ENCODE data around the gene CHST11.

CHST11 gene

DNA sequence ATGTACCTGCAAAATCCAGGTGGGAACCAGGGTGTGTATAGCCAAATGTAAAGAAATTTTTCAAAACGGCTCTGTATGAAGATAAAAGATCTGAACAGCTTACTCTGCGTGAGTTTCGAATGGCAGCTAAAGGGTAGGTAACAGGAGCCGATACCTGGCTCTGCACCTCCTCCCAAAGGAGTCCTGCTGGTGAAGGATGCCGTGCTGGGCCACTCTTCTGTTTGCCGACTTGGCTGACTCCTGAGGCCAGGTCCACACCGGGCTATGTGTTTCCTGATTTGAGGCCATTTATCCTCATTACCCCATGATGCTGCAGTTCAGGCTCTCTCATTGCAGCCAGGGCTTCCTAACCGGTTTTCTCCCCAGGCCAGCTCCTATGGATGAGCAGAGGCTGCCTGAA, 256.7 kb downstream of the CHST11 start:
- peak overlapping the region; percentile 53 for H3K27ac Mint-ChIP-seq
- no peaks in the 10 kb centered on the region for H3K9me3 Mint-ChIP-seq
- H3K4me1 Mint-ChIP-seq = peaks cover 36% of the 10 kb centered on the region
- peaks cover 7% of the 10 kb centered on the region for H3K36me3 Mint-ChIP-seq
- ATAC-seq = no peak
- DNase-seq (ENCODE audit: low spot score in 2 of 2) = no peak
- H3K4me3 Mint-ChIP-seq = no peak overlapping the region

DNA sequence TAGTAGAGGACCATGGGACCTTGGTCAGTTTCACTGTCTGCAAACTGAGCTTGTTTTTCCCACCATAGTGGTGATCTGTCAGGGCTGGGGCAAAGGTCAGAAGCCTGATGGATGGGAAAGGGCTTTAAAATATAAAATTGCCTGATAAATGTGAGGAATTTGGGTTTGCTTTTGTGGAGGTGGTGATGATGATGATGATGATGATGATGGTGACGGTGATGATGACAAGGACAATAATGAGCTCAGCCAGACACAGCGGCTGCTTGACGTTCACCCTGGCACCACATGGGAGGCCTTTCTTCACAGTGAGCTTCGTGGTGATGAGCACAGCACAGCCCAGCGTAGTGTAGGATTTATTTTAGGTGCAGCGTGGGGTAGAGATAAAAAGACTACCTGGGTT, 257.6 kb downstream of the CHST11 start:
- peaks cover 33% of the 10 kb centered on the region for H3K4me1 Mint-ChIP-seq
- ATAC-seq (no peak), DNase-seq (ENCODE audit: low spot score in 2 of 2) (no peak)
- H3K36me3 Mint-ChIP-seq = peaks cover under 1% of the 10 kb centered on the region
- no peaks in the 10 kb centered on the region for H3K9me3 Mint-ChIP-seq
- no peak overlapping the region for H3K4me3 Mint-ChIP-seq
- H3K27ac Mint-ChIP-seq = peak overlapping the region; percentile 53

DNA sequence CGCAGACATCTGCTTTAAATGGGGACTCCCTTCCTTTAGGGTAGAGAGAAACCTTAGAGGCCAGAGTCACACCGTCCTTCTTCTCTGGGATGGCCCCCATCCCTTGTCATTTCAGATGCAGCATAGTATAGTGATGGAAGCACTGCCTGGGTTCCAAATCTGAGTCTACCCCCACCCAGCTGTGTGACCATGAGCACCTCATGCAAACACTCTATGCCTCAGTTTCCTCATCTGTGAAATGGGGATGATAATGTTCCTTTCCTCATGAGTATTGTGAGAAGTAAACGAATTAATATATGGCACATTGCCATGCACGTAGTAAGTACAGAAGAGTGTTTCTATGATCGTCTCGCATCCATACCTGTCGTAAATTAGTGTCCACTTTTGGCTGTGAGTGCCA, 259.4 kb downstream of the CHST11 start:
- peak overlapping the region; percentile 53 for H3K27ac Mint-ChIP-seq

DNA sequence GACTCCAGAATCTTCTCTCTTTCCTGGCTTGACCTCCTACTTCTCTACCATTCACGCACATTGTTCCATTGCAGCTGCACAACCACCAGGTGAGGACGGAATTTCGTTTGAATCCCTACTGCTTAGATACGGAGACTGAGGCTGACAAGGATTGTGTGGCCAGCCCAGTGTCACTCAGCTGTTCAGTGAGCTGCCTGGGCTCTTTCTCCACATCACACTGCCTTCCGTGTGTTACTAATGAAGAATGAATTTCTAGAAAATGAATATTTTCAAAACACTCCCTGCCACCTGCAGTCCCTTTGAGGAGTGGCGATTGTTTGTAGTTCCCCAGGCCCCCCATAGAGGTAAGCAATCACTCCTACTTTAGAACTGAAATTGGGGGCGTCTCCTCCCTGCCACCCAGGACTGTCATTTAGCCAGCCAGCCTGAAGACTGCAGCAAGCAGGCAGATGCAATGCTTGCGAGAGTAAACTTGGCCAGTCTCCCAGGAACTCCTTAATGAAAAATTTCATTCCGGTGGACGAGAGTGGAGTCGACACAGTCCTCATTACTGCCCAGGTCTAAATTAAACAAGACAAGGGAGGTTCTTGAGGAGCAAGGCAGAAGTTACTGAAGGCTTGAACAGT, 261.7 kb downstream of the CHST11 start:
- no peaks in the 10 kb centered on the region for H3K9me3 Mint-ChIP-seq
- DNase-seq (ENCODE audit: low spot score in 2 of 2) = no peak
- H3K4me1 Mint-ChIP-seq = peaks cover 52% of the 10 kb centered on the region
- peaks cover 5% of the 10 kb centered on the region for H3K36me3 Mint-ChIP-seq
- ATAC-seq = no peak
- H3K27ac Mint-ChIP-seq = peak overlapping the region; percentile 43
- no peak overlapping the region for H3K4me3 Mint-ChIP-seq

More for the DNA sequence above, 259.4 kb downstream of the CHST11 start:
- H3K4me1 Mint-ChIP-seq = peaks cover 38% of the 10 kb centered on the region
- no peaks in the 10 kb centered on the region for H3K9me3 Mint-ChIP-seq
- H3K36me3 Mint-ChIP-seq = no peaks in the 10 kb centered on the region
- H3K4me3 Mint-ChIP-seq = no peak overlapping the region
- no peak for ATAC-seq
- no peak for DNase-seq (ENCODE audit: low spot score in 2 of 2)

DNA sequence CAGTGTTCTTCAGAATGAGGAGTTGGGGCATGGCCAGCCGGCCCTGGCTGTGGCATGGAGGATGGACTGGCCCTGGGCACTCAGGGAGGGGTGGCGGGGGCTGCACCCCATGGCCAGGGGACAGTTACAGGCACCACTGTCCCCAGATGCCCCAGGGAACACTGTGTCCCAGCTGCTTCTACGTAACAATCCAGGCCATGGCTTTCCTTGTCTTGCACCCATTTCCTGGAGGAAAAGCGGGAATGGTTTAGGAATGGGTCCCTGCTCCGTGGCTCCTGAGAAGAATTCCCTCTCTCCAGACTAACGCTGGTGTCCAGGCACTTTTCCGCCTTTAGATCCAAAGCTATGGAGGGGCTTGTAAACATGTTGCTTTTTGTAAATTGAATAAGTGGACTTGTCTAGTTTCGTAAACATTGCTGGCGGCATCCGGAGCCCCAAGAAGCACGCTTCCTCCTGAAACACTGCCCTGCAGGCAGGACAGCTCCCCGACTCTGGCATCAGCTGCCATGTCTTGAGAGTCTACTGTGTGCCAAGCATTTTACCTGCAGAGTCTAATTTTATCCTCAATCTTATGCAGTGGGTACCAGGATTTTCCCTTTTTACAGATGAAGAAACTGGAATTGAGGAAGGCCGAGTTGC, 263.1 kb downstream of the CHST11 start:
- peak overlapping the region; percentile 96 for H3K27ac Mint-ChIP-seq
- H3K4me1 Mint-ChIP-seq = peaks cover 50% of the 10 kb centered on the region
- ATAC-seq (no peak), DNase-seq (ENCODE audit: low spot score in 2 of 2) (no peak)
- H3K4me3 Mint-ChIP-seq = peak overlapping the region; percentile 74
- no peaks in the 10 kb centered on the region for H3K9me3 Mint-ChIP-seq
- H3K36me3 Mint-ChIP-seq = peaks cover 5% of the 10 kb centered on the region

DNA sequence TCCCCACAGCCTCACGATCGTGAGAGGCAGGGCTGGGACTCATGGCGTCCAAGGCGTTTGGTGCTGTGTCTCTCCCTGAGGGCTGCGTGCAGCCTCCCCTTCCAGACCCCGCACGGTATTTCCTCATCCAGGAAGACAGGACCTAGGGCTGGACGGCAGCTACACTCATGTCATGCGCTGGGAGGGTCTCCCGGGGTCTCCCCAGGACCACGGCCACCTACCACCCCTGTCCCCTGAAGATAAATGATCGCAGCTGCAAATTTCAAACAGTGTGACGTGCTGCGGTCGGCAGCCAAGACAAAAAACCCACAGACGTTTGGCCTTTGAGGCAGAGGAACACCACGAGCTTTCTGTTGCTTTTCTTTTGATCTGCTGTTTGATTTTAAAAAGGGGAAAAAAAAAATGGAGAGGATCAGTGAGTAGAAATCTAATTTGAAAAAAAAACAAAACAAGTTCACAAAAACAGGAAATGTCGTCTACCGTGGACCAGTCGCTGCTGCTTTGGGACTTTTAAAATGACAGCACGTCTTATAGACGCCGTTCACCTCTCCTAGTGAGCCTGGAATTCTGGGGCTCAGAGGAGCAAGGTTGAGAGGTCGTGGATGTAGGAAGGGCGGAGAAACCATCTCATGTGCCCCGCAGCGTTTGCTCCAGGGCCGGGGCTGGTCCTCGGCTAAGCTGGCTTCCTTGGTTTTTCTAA, 263.7 kb downstream of the CHST11 start:
- H3K4me3 Mint-ChIP-seq = peak overlapping the region; percentile 74
- DNase-seq (ENCODE audit: low spot score in 2 of 2) (peak in 1 of 2 donors; percentile 63), ATAC-seq (peak; percentile 71)
- H3K36me3 Mint-ChIP-seq = peaks cover 5% of the 10 kb centered on the region
- H3K9me3 Mint-ChIP-seq = no peaks in the 10 kb centered on the region
- H3K4me1 Mint-ChIP-seq = peaks cover 57% of the 10 kb centered on the region
- peak overlapping the region; percentile 96 for H3K27ac Mint-ChIP-seq

DNA sequence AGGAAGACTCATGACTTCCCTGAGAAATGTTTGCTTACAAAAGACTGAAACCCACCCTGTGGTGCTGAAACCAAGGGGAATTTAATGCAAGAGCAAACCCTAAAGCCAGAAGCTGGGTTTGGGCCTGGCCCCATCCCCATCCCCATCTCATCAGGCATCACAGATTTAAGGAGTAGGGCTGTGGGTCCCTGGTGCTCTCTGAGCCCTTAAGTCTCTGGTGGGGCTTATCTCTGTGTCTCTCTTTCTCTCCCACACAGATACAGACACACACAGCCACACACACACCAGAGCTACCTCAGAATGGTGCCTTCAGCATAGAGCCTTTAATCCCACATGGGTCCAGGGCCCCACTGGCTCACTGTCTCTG, 264.3 kb downstream of the CHST11 start:
- peak; percentile 45 for ATAC-seq
- no peak for DNase-seq (ENCODE audit: low spot score in 2 of 2)

DNA sequence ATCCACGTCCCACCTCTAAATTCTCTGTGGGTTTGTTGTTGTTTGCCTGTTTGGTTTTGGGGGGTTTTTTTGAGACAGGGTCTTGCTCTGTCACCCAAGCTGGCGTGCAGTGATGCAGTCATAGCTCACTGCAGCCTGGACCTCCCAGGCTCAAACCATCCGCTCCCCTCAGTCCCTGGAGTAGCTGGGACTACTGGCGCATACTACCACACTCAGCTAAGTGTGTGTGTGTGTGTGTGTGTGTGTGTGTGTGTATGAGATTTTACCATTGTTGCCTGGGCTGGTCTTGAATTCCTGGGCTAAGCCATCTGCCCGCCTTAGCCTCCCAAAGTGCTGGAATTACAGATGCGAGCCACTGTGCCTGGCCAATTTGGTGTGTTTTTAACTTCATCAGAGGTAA, 265.2 kb downstream of the CHST11 start:
- Mint-ChIP-seq H3K9me3 (no peaks in the 10 kb centered on the region), H3K4me1 (peaks cover 64% of the 10 kb centered on the region)

More for the DNA sequence above, 264.3 kb downstream of the CHST11 start:
- Mint-ChIP-seq H3K9me3 (no peaks in the 10 kb centered on the region), H3K36me3 (peaks cover 5% of the 10 kb centered on the region), H3K4me3 (peak overlapping the region; percentile 74), H3K4me1 (peaks cover 62% of the 10 kb centered on the region), H3K27ac (peak overlapping the region; percentile 96)

DNA sequence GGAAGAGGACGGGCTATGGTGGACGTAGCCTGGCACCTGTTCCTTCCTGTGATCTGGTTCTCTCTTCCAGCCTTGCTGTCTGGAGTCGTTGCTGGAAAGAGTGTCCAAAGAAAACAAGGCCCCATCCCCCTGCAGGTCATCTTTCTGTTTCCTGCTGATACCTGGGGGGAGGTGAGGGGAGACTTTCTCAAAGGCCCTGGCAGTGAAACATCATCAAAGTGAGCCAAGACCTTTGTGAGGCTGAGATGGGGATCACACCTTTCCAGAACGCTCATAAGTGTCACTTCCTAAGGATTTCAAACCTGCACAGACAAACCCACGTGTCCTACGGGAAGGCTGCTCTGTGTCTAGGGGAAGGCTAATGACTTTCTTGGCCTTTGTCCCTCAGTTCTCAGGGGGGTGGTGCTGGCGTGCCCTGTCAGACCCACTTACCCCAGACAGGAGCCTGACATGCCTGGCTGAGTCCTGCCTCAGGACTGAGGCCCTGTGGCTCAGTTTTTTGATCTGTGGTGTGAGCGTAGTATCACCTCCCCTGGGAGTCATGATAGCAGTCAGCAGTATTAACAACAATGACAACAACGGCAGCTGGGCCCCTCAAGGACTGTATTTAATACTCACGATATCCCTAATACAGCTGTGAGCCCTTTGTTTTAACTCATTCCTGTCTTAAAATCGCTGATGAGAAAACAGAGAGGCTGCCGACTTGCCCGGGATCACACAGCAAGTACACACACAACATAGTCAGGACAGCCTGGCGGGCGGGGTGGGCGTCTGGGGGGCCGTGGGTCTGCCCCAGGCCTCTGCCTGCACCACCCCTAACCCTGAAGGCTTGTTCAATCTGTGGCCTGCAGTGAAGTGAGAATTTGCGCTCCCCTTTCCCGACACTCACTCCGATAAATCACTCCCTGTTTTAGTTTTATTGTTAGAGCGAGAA, 266.1 kb downstream of the CHST11 start:
- no peak for ATAC-seq
- Mint-ChIP-seq H3K4me1 (peaks cover 71% of the 10 kb centered on the region), H3K4me3 (no peak overlapping the region), H3K27ac (peak overlapping the region; percentile 74), H3K9me3 (no peaks in the 10 kb centered on the region), H3K36me3 (peaks cover 5% of the 10 kb centered on the region)
- DNase-seq (ENCODE audit: low spot score in 2 of 2) = no peak

More for the DNA sequence above, 265.2 kb downstream of the CHST11 start:
- ATAC-seq (no peak), DNase-seq (ENCODE audit: low spot score in 2 of 2) (no peak)
- Mint-ChIP-seq H3K4me3 (no peak overlapping the region), H3K27ac (peak overlapping the region; percentile 96), H3K36me3 (peaks cover 5% of the 10 kb centered on the region)

DNA sequence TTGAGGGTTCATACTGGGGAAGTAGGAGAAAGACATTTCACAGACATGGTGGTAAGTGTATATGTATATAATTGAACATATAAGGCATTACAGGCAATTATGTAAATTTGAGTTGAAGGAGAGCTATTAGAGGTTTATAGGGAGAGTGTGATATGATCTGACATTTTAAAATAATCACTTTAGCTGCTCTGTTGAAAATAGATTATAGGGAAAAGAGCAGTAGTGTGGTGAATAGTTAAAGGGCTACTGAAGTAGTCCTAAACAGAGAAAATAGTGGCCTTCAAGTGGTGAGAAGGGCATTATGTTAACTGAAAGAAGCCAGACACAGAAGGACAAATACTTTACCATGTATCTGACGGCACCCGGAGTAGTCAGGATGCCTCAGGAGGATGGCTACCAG, 267.1 kb downstream of the CHST11 start:
- Mint-ChIP-seq H3K27ac (peak overlapping the region; percentile 26), H3K4me1 (peaks cover 71% of the 10 kb centered on the region), H3K36me3 (peaks cover 5% of the 10 kb centered on the region), H3K9me3 (no peaks in the 10 kb centered on the region), H3K4me3 (no peak overlapping the region)
- DNase-seq (ENCODE audit: low spot score in 2 of 2) (no peak), ATAC-seq (no peak)

DNA sequence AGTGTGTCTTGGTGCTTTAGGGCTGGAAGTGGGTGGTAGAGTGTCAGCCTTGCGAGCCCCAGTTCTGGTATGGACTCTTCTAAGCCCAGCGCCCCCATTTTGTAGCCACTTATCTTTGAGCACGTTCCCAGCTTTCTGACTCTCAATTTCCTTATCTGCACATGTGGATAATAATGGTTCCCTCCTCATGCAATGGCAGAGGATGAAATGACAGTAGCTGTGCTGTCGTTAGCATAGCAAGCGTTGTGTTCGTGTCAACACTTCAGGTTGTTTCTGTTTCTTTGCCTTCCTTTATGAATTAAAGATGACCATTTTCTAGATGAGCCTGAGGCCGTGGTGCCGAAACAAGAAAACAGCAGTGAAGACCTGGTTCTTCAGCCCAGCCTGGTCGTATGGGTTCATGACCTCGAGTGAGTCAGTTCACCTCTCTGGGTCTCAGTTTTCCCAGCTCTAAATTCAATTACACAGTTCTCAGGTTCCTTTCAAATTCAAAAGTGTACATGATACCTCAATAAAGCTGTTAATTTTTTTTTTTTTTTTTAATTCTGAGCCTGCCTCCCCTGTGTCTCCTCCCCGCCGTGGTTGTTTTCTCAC, 268.3 kb downstream of the CHST11 start:
- Mint-ChIP-seq H3K27ac (peak overlapping the region; percentile 56), H3K4me1 (peaks cover 73% of the 10 kb centered on the region), H3K4me3 (no peak overlapping the region), H3K9me3 (no peaks in the 10 kb centered on the region), H3K36me3 (peaks cover 5% of the 10 kb centered on the region)
- no peak for ATAC-seq
- no peak for DNase-seq (ENCODE audit: low spot score in 2 of 2)

DNA sequence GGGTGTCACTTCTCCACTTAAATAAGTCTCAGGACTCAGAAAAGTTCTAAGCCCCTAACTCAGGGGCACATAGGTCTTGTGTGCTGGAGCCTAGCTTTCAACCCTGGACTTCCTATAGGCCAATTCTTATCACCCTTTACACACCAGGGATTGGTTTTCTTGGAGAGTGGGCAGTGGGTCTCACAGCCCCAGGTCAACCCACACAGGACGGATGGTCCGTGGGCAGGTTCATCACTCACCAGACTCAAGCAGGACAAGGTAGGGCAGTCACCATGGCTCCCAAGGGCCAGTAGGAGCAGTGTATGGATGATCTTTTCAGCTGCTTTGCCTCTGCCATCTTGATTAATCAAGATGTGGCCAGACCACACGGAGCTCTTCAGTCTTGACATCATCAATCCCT, 268.9 kb downstream of the CHST11 start:
- no peak for ATAC-seq
- Mint-ChIP-seq H3K36me3 (peaks cover 5% of the 10 kb centered on the region), H3K4me3 (no peak overlapping the region)

DNA sequence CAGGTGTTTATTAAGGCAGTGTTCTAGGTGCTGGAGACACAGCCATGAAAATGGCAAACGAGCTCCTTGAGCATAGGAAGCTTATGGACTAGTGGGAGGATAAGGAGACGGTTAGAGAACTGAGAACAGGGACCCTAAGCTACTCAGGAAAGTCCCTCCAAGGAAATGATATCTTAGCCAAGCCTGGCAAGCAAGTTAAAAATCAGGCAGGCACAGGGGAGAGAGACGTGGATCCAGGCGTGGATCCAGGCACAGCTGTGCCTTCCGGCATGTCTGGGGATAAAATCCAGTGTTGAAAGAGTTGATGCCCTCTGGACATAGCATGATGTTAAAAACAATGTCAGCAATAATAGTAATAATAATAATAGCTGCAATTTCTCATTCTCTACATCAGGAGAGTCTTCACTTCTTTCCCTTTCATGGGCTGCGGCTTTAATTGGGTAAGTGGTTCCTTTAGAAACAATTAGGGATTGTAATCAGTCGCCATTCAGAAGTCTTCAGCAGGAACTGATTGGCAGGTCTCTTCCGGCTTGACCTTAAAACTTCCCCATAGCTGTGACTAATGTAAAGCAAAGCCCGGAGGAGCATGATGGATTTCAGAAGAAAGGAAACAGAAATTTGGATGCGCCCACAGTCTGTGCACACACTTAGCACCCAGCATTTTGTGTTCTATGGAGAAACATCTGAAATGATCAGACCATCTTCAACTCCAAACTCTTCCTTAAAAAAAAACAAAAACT, 271.1 kb downstream of the CHST11 start:
- H3K9me3 Mint-ChIP-seq = no peaks in the 10 kb centered on the region
- DNase-seq (ENCODE audit: low spot score in 2 of 2) (no peak), ATAC-seq (no peak)
- no peak overlapping the region for H3K4me3 Mint-ChIP-seq
- H3K27ac Mint-ChIP-seq = peak overlapping the region; percentile 52
- H3K36me3 Mint-ChIP-seq = no peaks in the 10 kb centered on the region
- H3K4me1 Mint-ChIP-seq = peaks cover 68% of the 10 kb centered on the region

More for the DNA sequence above, 268.9 kb downstream of the CHST11 start:
- Mint-ChIP-seq H3K4me1 (peaks cover 73% of the 10 kb centered on the region), H3K9me3 (no peaks in the 10 kb centered on the region), H3K27ac (peak overlapping the region; percentile 56)
- no peak for DNase-seq (ENCODE audit: low spot score in 2 of 2)

DNA sequence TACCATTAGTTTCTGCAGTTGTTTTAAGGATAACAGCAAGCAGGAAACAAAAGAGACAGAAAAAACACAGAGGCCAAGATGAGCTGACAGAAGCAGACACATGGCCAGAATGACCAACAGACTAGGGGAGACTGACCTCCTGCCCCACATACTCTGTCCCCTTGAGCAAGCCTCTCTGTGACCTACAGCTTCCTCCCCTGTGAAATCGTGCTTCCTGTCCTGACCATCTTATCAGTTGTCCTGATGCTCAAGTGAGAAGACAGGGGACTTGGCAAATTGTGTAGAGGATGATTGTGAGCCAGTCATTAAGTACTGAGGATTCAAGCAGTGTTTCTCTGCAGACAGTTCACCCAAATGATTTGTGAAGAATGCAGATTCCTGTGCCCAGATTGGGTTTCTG, 272.3 kb downstream of the CHST11 start:
- Mint-ChIP-seq H3K9me3 (no peaks in the 10 kb centered on the region), H3K4me3 (no peak overlapping the region), H3K4me1 (peaks cover 71% of the 10 kb centered on the region), H3K36me3 (no peaks in the 10 kb centered on the region), H3K27ac (peak overlapping the region; percentile 75)
- DNase-seq (ENCODE audit: low spot score in 2 of 2) (no peak), ATAC-seq (no peak)
